SK-N-SH treated with all-trans-retinoic acid at 6 μM for 48 hours (cell line): Measurements from ENCODE around the gene CWC27.

ENCODE experiments used
- ARNTL ChIP-seq: fragments of 450-650 bp; formaldehyde crosslinking; IDR thresholded peaks from 2 replicates; pipeline ENCODE4 v1.5.0; 2020; ENCODE audit warnings: low read depth, mild to moderate bottlenecking, moderate library complexity, borderline replicate concordance
- BACH2 ChIP-seq: fragments of 250-450 bp; sonication (Bioruptor Pico); IDR thresholded peaks from 2 replicates; pipeline ENCODE4 v1.9.0; 2021; ENCODE audit warnings: mild to moderate bottlenecking, borderline replicate concordance
- ISL1 ChIP-seq: fragments of 250-450 bp; sonication (Bioruptor Pico); IDR thresholded peaks from 2 replicates; pipeline ENCODE4 v2.1.2; 2022; ENCODE audit warnings: mild to moderate bottlenecking, moderate library complexity
- OSR1 ChIP-seq: fragments of 250-450 bp; sonication (Bioruptor Pico); IDR thresholded peaks from 2 replicates; pipeline ENCODE4 v1.8.0; 2022; ENCODE audit warnings: moderate library complexity, mild to moderate bottlenecking, inconsistent platforms
- PATZ1 ChIP-seq: fragments of 250-450 bp; sonication (Bioruptor Pico); IDR thresholded peaks from 2 replicates; pipeline ENCODE4 v1.8.0; 2020; ENCODE audit warnings: mild to moderate bottlenecking, moderate library complexity, borderline replicate concordance
- TCF4 ChIP-seq: fragments of 250-450 bp; sonication (Bioruptor Pico); IDR thresholded peaks from 2 replicates; pipeline ENCODE4 v1.8.0; 2021; ENCODE audit warnings: mild to moderate bottlenecking, moderate library complexity, borderline replicate concordance
- ZFP30 ChIP-seq: fragments of 450-650 bp; formaldehyde crosslinking; IDR thresholded peaks from 2 replicates; pipeline ENCODE4 v1.5.0; 2022; ENCODE audit warnings: mild to moderate bottlenecking, moderate library complexity
- TF ChIP-seq, protein P1 (sequence below): fragments of 250-450 bp; sonication (Bioruptor Pico); IDR thresholded peaks from 2 replicates; pipeline ENCODE4 v1.5.1; 2021; ENCODE audit warnings: mild to moderate bottlenecking, moderate library complexity
- TF ChIP-seq, protein P2 (sequence below): fragments of 250-450 bp; sonication (Bioruptor Pico); IDR thresholded peaks from 2 replicates; pipeline ENCODE4 v1.5.0; 2020; ENCODE audit warnings: mild to moderate bottlenecking, moderate library complexity

- no peak for TF ChIP-seq ZFP30
- TF ChIP-seq ARNTL: no peak
- TF ChIP-seq, protein P1, sequence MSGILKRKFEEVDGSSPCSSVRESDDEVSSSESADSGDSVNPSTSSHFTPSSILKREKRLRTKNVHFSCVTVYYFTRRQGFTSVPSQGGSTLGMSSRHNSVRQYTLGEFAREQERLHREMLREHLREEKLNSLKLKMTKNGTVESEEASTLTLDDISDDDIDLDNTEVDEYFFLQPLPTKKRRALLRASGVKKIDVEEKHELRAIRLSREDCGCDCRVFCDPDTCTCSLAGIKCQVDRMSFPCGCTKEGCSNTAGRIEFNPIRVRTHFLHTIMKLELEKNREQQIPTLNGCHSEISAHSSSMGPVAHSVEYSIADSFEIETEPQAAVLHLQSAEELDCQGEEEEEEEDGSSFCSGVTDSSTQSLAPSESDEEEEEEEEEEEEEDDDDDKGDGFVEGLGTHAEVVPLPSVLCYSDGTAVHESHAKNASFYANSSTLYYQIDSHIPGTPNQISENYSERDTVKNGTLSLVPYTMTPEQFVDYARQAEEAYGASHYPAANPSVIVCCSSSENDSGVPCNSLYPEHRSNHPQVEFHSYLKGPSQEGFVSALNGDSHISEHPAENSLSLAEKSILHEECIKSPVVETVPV (CRISPR knock-in tag): no peak
- no peak for TF ChIP-seq OSR1 (CRISPR knock-in tag)
- no peak for TF ChIP-seq PATZ1 (CRISPR knock-in tag)
- TF ChIP-seq TCF4 (CRISPR knock-in tag): no peak
- TF ChIP-seq, protein P2, sequence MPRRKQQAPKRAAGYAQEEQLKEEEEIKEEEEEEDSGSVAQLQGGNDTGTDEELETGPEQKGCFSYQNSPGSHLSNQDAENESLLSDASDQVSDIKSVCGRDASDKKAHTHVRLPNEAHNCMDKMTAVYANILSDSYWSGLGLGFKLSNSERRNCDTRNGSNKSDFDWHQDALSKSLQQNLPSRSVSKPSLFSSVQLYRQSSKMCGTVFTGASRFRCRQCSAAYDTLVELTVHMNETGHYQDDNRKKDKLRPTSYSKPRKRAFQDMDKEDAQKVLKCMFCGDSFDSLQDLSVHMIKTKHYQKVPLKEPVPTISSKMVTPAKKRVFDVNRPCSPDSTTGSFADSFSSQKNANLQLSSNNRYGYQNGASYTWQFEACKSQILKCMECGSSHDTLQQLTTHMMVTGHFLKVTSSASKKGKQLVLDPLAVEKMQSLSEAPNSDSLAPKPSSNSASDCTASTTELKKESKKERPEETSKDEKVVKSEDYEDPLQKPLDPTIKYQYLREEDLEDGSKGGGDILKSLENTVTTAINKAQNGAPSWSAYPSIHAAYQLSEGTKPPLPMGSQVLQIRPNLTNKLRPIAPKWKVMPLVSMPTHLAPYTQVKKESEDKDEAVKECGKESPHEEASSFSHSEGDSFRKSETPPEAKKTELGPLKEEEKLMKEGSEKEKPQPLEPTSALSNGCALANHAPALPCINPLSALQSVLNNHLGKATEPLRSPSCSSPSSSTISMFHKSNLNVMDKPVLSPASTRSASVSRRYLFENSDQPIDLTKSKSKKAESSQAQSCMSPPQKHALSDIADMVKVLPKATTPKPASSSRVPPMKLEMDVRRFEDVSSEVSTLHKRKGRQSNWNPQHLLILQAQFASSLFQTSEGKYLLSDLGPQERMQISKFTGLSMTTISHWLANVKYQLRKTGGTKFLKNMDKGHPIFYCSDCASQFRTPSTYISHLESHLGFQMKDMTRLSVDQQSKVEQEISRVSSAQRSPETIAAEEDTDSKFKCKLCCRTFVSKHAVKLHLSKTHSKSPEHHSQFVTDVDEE (CRISPR knock-in tag): no peak
- no peak for TF ChIP-seq BACH2 (CRISPR knock-in tag)
- no peak for TF ChIP-seq ISL1 (CRISPR knock-in tag)
Observed at GRCh38 chr5:64834611-64835010, 65.9 kb downstream of the CWC27 start.
